Hematopoietic multipotent progenitor cell (in vitro differentiated cells): ENCODE results near the gene EFCAB6. TPM values are rescaled to one million over a fixed set of nuclear protein-coding genes. Genes with fewer than 3 reads are reported as not detected.

ENCODE experiments used
- DNase-seq, 3 donors: peaks; one replicate each; pipeline ENCODE4 v3.0.0-alpha.2; 2011 to 2015; ENCODE audit warnings: low read depth in 2 of 3, low spot score in 2 of 3
- total RNA-seq: library from RNA; depleted of rRNA; stranded (reverse); fragments of >200 nt; gene quantifications from one replicate; pipeline ENCODE4 v1.2.3, GENCODE V29; 2012

EFCAB6 gene
- total RNA-seq, 1 donor, result 0.54 TPM

- DNase-seq, result peak in 2 of 3 donors; percentile 14 to 38
Measured at GRCh38 chr22:43848366-43849171, 36.5 kb upstream of the EFCAB6 start.

- DNase-seq, result no peak
Measured at GRCh38 chr22:43847376-43848289, 35.5 kb upstream of the EFCAB6 start.

- no peak for DNase-seq
Measured at GRCh38 chr22:43846966-43847365, 34.9 kb upstream of the EFCAB6 start.

GRCh38 chr22:43845981-43846380, 33.9 kb upstream of the EFCAB6 start:
- DNase-seq, result no peak

- no peak for DNase-seq
Measured at GRCh38 chr22:43844560-43845545, 32.7 kb upstream of the EFCAB6 start.

- no peak for DNase-seq
Measured at GRCh38 chr22:43843783-43844530, 31.9 kb upstream of the EFCAB6 start.

GRCh38 chr22:43841742-43842141, 29.6 kb upstream of the EFCAB6 start:
- no peak for DNase-seq

- DNase-seq, result no peak
Measured at GRCh38 chr22:43840851-43841250, 28.7 kb upstream of the EFCAB6 start.

GRCh38 chr22:43840431-43840830, 28.3 kb upstream of the EFCAB6 start:
- DNase-seq, result no peak

- no peak for DNase-seq
Measured at GRCh38 chr22:43839781-43840180, 27.7 kb upstream of the EFCAB6 start.

- no peak for DNase-seq
Measured at GRCh38 chr22:43838571-43839307, 26.6 kb upstream of the EFCAB6 start.

GRCh38 chr22:43838161-43838560, 26.1 kb upstream of the EFCAB6 start:
- DNase-seq, result no peak

- peak in 2 of 3 donors; percentile 7 to 12 for DNase-seq
Measured at GRCh38 chr22:43837666-43838065, 25.6 kb upstream of the EFCAB6 start.

- DNase-seq, result no peak
Measured at GRCh38 chr22:43835736-43836135, 23.6 kb upstream of the EFCAB6 start.

- DNase-seq, result no peak
Measured at GRCh38 chr22:43835166-43835565, 23.1 kb upstream of the EFCAB6 start.

GRCh38 chr22:43833286-43834240, 21.5 kb upstream of the EFCAB6 start:
- DNase-seq, result no peak

GRCh38 chr22:43832393-43833265, 20.5 kb upstream of the EFCAB6 start:
- DNase-seq, result no peak
